ENCODE results near the gene PCBP1.

DNA sequence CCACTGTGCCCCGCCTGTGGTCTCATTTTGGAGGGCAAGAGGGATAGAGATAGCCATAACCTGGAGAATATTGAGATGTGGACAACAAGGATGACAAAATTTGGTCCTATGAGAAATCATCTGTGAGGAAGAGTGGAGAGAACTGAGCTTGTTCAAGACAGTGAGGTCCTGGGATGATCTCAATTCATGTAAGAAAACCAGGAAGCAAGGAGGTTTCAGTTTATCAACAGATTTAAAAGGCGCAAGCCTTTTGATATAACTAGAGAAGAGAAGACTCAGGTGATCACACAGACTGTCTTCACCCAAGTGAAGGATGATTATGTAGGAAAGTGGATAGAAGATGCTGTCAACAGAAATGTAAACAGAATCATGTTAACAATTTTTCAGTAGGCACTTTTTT is 39.1 kb downstream of the PCBP1 start:
- TF ChIP-seq POLR2AphosphoS5 (IDR thresholded peaks at IDR 0.05; ENCODE audit: low read depth): no peak
- TF ChIP-seq EZH2 (IDR thresholded peaks at IDR 0.05; ENCODE audit: low read depth, unreplicated experiment): no peak
- TF ChIP-seq, protein P1, sequence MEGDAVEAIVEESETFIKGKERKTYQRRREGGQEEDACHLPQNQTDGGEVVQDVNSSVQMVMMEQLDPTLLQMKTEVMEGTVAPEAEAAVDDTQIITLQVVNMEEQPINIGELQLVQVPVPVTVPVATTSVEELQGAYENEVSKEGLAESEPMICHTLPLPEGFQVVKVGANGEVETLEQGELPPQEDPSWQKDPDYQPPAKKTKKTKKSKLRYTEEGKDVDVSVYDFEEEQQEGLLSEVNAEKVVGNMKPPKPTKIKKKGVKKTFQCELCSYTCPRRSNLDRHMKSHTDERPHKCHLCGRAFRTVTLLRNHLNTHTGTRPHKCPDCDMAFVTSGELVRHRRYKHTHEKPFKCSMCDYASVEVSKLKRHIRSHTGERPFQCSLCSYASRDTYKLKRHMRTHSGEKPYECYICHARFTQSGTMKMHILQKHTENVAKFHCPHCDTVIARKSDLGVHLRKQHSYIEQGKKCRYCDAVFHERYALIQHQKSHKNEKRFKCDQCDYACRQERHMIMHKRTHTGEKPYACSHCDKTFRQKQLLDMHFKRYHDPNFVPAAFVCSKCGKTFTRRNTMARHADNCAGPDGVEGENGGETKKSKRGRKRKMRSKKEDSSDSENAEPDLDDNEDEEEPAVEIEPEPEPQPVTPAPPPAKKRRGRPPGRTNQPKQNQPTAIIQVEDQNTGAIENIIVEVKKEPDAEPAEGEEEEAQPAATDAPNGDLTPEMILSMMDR (conservative IDR thresholded peaks at IDR 0.05; ENCODE audit: low read depth in 2 of 2): no peak
- TF ChIP-seq, protein P2, sequence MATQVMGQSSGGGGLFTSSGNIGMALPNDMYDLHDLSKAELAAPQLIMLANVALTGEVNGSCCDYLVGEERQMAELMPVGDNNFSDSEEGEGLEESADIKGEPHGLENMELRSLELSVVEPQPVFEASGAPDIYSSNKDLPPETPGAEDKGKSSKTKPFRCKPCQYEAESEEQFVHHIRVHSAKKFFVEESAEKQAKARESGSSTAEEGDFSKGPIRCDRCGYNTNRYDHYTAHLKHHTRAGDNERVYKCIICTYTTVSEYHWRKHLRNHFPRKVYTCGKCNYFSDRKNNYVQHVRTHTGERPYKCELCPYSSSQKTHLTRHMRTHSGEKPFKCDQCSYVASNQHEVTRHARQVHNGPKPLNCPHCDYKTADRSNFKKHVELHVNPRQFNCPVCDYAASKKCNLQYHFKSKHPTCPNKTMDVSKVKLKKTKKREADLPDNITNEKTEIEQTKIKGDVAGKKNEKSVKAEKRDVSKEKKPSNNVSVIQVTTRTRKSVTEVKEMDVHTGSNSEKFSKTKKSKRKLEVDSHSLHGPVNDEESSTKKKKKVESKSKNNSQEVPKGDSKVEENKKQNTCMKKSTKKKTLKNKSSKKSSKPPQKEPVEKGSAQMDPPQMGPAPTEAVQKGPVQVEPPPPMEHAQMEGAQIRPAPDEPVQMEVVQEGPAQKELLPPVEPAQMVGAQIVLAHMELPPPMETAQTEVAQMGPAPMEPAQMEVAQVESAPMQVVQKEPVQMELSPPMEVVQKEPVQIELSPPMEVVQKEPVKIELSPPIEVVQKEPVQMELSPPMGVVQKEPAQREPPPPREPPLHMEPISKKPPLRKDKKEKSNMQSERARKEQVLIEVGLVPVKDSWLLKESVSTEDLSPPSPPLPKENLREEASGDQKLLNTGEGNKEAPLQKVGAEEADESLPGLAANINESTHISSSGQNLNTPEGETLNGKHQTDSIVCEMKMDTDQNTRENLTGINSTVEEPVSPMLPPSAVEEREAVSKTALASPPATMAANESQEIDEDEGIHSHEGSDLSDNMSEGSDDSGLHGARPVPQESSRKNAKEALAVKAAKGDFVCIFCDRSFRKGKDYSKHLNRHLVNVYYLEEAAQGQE (IDR thresholded peaks at IDR 0.05; ENCODE audit: unreplicated experiment): no peak
- no peak for TF ChIP-seq CREB1 (CRISPR knock-in tag; IDR thresholded peaks at IDR 0.05; ENCODE audit: low read depth)
- no peak for TF ChIP-seq EZH2phosphoT487 (IDR thresholded peaks at IDR 0.05; ENCODE audit: unreplicated experiment)
- TF ChIP-seq NANOG (IDR thresholded peaks at IDR 0.05; ENCODE audit: borderline replicate concordance): no peak
- TF ChIP-seq, protein P3, sequence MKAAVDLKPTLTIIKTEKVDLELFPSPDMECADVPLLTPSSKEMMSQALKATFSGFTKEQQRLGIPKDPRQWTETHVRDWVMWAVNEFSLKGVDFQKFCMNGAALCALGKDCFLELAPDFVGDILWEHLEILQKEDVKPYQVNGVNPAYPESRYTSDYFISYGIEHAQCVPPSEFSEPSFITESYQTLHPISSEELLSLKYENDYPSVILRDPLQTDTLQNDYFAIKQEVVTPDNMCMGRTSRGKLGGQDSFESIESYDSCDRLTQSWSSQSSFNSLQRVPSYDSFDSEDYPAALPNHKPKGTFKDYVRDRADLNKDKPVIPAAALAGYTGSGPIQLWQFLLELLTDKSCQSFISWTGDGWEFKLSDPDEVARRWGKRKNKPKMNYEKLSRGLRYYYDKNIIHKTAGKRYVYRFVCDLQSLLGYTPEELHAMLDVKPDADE (IDR thresholded peaks at IDR 0.05): no peak
- no peak for TF ChIP-seq JUNB (IDR thresholded peaks at IDR 0.05; ENCODE audit: unreplicated experiment)
- TF ChIP-seq ZNF331 (CRISPR knock-in tag; IDR thresholded peaks at IDR 0.05; ENCODE audit: low read depth): no peak
- TF ChIP-seq ZNF114 (CRISPR knock-in tag; IDR thresholded peaks at IDR 0.05): no peak
